Panc1 (cell line): ENCODE results near the gene TAS2R41.

Experiments used
- TF ChIP-seq, protein P1 (sequence below): fragments of 450-650 bp; IDR thresholded peaks from 2 replicates; pipeline ENCODE4 v1.5.1; 2017; ENCODE audit warnings: mild to moderate bottlenecking
- TF ChIP-seq, protein P2 (sequence below), 2 experiments: IDR thresholded peaks; 2 replicates each; pipeline ENCODE4 v1.6.1; 2011 to 2012; ENCODE audit warnings: low read depth in 2 of 2, control low read depth in 1 of 2, low read length in 1 of 2, mild to moderate bottlenecking in 1 of 2, moderate library complexity in 1 of 2; ENCODE audit not compliant: insufficient read depth in 1 of 2

DNA sequence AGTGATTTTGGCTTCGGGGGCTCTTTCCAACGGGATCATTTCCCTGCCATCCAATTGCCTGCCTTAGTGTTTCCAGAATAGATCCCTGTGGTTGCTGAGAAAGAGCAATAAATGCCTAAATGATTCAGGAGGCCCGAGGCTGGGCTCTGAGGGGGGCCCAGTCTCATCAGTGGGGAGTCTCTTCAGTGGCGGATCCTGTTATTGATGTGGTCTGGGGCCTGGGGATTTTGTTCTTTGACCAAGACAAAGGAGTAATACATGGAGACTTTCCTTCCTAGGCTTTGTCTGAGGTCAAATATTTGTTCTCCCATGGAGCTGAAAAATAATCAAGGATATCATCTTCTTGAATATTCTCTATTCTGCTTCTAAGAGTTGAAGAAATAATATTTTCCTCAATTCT is 40.8 kb downstream of the TAS2R41 start:
- TF ChIP-seq, protein P1, sequence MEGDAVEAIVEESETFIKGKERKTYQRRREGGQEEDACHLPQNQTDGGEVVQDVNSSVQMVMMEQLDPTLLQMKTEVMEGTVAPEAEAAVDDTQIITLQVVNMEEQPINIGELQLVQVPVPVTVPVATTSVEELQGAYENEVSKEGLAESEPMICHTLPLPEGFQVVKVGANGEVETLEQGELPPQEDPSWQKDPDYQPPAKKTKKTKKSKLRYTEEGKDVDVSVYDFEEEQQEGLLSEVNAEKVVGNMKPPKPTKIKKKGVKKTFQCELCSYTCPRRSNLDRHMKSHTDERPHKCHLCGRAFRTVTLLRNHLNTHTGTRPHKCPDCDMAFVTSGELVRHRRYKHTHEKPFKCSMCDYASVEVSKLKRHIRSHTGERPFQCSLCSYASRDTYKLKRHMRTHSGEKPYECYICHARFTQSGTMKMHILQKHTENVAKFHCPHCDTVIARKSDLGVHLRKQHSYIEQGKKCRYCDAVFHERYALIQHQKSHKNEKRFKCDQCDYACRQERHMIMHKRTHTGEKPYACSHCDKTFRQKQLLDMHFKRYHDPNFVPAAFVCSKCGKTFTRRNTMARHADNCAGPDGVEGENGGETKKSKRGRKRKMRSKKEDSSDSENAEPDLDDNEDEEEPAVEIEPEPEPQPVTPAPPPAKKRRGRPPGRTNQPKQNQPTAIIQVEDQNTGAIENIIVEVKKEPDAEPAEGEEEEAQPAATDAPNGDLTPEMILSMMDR: no peak
- TF ChIP-seq, protein P2, sequence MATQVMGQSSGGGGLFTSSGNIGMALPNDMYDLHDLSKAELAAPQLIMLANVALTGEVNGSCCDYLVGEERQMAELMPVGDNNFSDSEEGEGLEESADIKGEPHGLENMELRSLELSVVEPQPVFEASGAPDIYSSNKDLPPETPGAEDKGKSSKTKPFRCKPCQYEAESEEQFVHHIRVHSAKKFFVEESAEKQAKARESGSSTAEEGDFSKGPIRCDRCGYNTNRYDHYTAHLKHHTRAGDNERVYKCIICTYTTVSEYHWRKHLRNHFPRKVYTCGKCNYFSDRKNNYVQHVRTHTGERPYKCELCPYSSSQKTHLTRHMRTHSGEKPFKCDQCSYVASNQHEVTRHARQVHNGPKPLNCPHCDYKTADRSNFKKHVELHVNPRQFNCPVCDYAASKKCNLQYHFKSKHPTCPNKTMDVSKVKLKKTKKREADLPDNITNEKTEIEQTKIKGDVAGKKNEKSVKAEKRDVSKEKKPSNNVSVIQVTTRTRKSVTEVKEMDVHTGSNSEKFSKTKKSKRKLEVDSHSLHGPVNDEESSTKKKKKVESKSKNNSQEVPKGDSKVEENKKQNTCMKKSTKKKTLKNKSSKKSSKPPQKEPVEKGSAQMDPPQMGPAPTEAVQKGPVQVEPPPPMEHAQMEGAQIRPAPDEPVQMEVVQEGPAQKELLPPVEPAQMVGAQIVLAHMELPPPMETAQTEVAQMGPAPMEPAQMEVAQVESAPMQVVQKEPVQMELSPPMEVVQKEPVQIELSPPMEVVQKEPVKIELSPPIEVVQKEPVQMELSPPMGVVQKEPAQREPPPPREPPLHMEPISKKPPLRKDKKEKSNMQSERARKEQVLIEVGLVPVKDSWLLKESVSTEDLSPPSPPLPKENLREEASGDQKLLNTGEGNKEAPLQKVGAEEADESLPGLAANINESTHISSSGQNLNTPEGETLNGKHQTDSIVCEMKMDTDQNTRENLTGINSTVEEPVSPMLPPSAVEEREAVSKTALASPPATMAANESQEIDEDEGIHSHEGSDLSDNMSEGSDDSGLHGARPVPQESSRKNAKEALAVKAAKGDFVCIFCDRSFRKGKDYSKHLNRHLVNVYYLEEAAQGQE (IDR thresholded peaks at IDR 0.05; ENCODE audit: insufficient read depth in 1 of 2, low read depth in 2 of 2, low read length in 1 of 2): no peak
